CD8-positive, alpha-beta memory T cell (primary cell): Measurements from ENCODE around the gene GOSR1. TPM values are rescaled to one million over a fixed set of nuclear protein-coding genes. Genes with fewer than 3 reads are reported as not detected.
"Not testable (repeated sequence)": the region's sequence is repeated elsewhere in the genome, so short reads cannot be mapped to it uniquely, and the experiment has no call there.

Experiments
- CTCF ChIA-PET: fragments of 350-600 bp; sonication (Branson Sonifier 250); formaldehyde crosslinking; loops from one replicate; lab custom pipeline; 2021; ENCODE audit warnings: antibody characterized with exemption; lab: Charles Lee
- POLR2A ChIA-PET: fragments of 350-600 bp; sonication (Branson Sonifier 250); formaldehyde crosslinking; loops from one replicate; lab custom pipeline; 2021; ENCODE audit warnings: antibody characterized with exemption; lab: Charles Lee
- DNase-seq, 5 donors: peaks; one replicate each; pipeline versions ENCODE4 v3.0.0 to v3.0.0-alpha.2; 2020 to 2022; ENCODE audit warnings: mixed read lengths in 1 of 5
- H3K27ac ChIP-seq: one replicate; pipeline ENCODE4 v1.7.0; 2013; ENCODE audit warnings: low read depth, mild to moderate bottlenecking, low read length, moderate library complexity
- H3K27me3 ChIP-seq: 2 replicates; pipeline ENCODE4 v1.7.0; 2013; ENCODE audit warnings: low read length, mild to moderate bottlenecking; ENCODE audit not compliant: insufficient read depth, poor library complexity, severe bottlenecking
- H3K36me3 ChIP-seq: 2 replicates; pipeline ENCODE4 v1.7.0; 2013; ENCODE audit warnings: mild to moderate bottlenecking, low read length, moderate library complexity; ENCODE audit not compliant: insufficient read depth
- H3K4me1 ChIP-seq: 2 replicates; pipeline ENCODE4 v1.7.0; 2013; ENCODE audit warnings: mild to moderate bottlenecking, low read length, moderate library complexity; ENCODE audit not compliant: insufficient read depth
- H3K4me3 ChIP-seq: 2 replicates; pipeline ENCODE4 v1.7.0; 2013; ENCODE audit warnings: mild to moderate bottlenecking, low read length
- H3K9me3 ChIP-seq: 2 replicates; pipeline ENCODE4 v1.7.0; 2013; ENCODE audit warnings: mild to moderate bottlenecking, low read length
- H3K27ac Mint-ChIP-seq, 8 donors: one replicate each; pipeline ENCODE4 v1.8.0; 2020 to 2021; ENCODE audit warnings: mixed read lengths in 8 of 8, mild to moderate bottlenecking in 6 of 8, inconsistent platforms in 3 of 8, moderate library complexity in 3 of 8
- H3K27me3 Mint-ChIP-seq, 2 donors: one replicate each; pipeline ENCODE4 v1.8.0; 2020 to 2021; ENCODE audit warnings: mixed read lengths in 2 of 2, mild to moderate bottlenecking in 1 of 2, moderate library complexity in 1 of 2
- H3K36me3 Mint-ChIP-seq, 3 donors: one replicate each; pipeline ENCODE4 v1.8.0; 2020 to 2021; ENCODE audit warnings: mixed read lengths in 3 of 3, inconsistent platforms in 1 of 3, mild to moderate bottlenecking in 1 of 3
- H3K4me1 Mint-ChIP-seq, 3 donors: one replicate each; pipeline ENCODE4 v1.8.0; 2020 to 2021; ENCODE audit warnings: mixed read lengths in 3 of 3, inconsistent platforms in 1 of 3, mild to moderate bottlenecking in 1 of 3
- H3K4me3 Mint-ChIP-seq, 7 donors: one replicate each; pipeline ENCODE4 v1.8.0; 2020 to 2021; ENCODE audit warnings: mixed read lengths in 7 of 7, mild to moderate bottlenecking in 6 of 7, moderate library complexity in 4 of 7, inconsistent platforms in 2 of 7
- H3K9me3 Mint-ChIP-seq, 5 donors: one replicate each; pipeline ENCODE4 v1.8.0; 2020 to 2022; ENCODE audit warnings: mixed read lengths in 5 of 5, mild to moderate bottlenecking in 3 of 5, moderate library complexity in 2 of 5, inconsistent platforms in 1 of 5
- polyA plus RNA-seq: library from polyadenylated mRNA; unstranded; fragments of 300-500 nt; fragmentation: Illumina TruSeq; gene quantifications from one replicate; pipeline ENCODE4 v1.2.3, GENCODE V29; 2021
- total RNA-seq, 2 experiments: library from RNA; stranded (reverse); gene quantifications; one replicate each; pipeline ENCODE4 v1.2.3, GENCODE V29; 2021

The GOSR1 gene
- total and polyA plus RNA-seq, 3 experiments from 2014 or later = 59.1 to 63.2 (median 63.1) TPM

GRCh38 chr17:30450125-30451027 is 26.8 kb upstream of the GOSR1 start:
- no peak overlapping the region for H3K4me3 Mint-ChIP-seq
- Histone ChIP-seq H3K27ac (no peak overlapping the region), H3K4me1 (no peaks in the 10 kb centered on the region), H3K27me3 (no peaks in the 10 kb centered on the region), H3K4me3 (no peak overlapping the region), H3K36me3 (peaks cover 4% of the 10 kb centered on the region), H3K9me3 (no peaks in the 10 kb centered on the region)
- peak overlapping the region in 2 of 8 donors; percentile 29 to 78 for H3K27ac Mint-ChIP-seq
- peaks cover 8 to 15% (median 10%) of the 10 kb centered on the region in 3 donors for H3K4me1 Mint-ChIP-seq
- CTCF ChIA-PET = no interaction called here
- peaks cover 18 to 75% (median 35%) of the 10 kb centered on the region in 3 donors for H3K36me3 Mint-ChIP-seq
- no peak for DNase-seq
- POLR2A ChIA-PET = no interaction called here
- no peaks in the 10 kb centered on the region for H3K9me3 Mint-ChIP-seq
- H3K27me3 Mint-ChIP-seq = no peaks in the 10 kb centered on the region

GRCh38 chr17:30454635-30455034 is 22.6 kb upstream of the GOSR1 start:
- Histone ChIP-seq H3K4me1 (no peaks in the 10 kb centered on the region), H3K27me3 (no peaks in the 10 kb centered on the region), H3K27ac (no peak overlapping the region), H3K36me3 (peaks cover 15% of the 10 kb centered on the region), H3K9me3 (no peaks in the 10 kb centered on the region), H3K4me3 (no peak overlapping the region)
- H3K4me1 Mint-ChIP-seq = no peaks in the 10 kb centered on the region
- POLR2A ChIA-PET = no interaction called here
- peaks cover 22 to 83% (median 34%) of the 10 kb centered on the region in 3 donors for H3K36me3 Mint-ChIP-seq
- no peak for DNase-seq
- H3K27me3 Mint-ChIP-seq = no peaks in the 10 kb centered on the region
- no peaks in the 10 kb centered on the region for H3K9me3 Mint-ChIP-seq
- CTCF ChIA-PET = no interaction called here
- peak overlapping the region in 1 of 8 donors; percentile 36 for H3K27ac Mint-ChIP-seq
- H3K4me3 Mint-ChIP-seq = no peak overlapping the region

- H3K27me3 ChIP-seq = no peaks in the 10 kb centered on the region
- H3K9me3 Mint-ChIP-seq = no peaks in the 10 kb centered on the region
- no peaks in the 10 kb centered on the region for H3K4me1 ChIP-seq
- peaks cover 18 to 82% (median 33%) of the 10 kb centered on the region in 3 donors for H3K36me3 Mint-ChIP-seq
- no peak overlapping the region for H3K4me3 ChIP-seq
- no peaks in the 10 kb centered on the region for H3K9me3 ChIP-seq
- no peak for DNase-seq
- peak overlapping the region in 1 of 8 donors; percentile 64 for H3K27ac Mint-ChIP-seq
- H3K4me1 Mint-ChIP-seq = no peaks in the 10 kb centered on the region
- ChIA-PET POLR2A (no interaction called here), CTCF (no interaction called here)
- H3K27me3 Mint-ChIP-seq = peaks cover 0 to 1% of the 10 kb centered on the region in 2 donors
- H3K27ac ChIP-seq = no peak overlapping the region
- H3K36me3 ChIP-seq = peaks cover 29% of the 10 kb centered on the region
- H3K4me3 Mint-ChIP-seq = no peak overlapping the region
Observed at GRCh38 chr17:30458371-30458770, 18.8 kb upstream of the GOSR1 start.

GRCh38 chr17:30458797-30459413 is 18.3 kb upstream of the GOSR1 start:
- H3K27ac ChIP-seq, H3K4me3 ChIP-seq, CTCF ChIA-PET: not testable (repeated sequence)

GRCh38 chr17:30468465-30468864 is 8.7 kb upstream of the GOSR1 start:
- Mint-ChIP-seq H3K27me3 (no peaks in the 10 kb centered on the region), H3K27ac (no peak overlapping the region), H3K36me3 (peaks cover 0 to 27% (median 3%) of the 10 kb centered on the region in 3 donors), H3K4me1 (no peaks in the 10 kb centered on the region), H3K4me3 (no peak overlapping the region), H3K9me3 (no peaks in the 10 kb centered on the region)
- H3K4me3 ChIP-seq = no peak overlapping the region
- H3K36me3 ChIP-seq = peaks cover 7% of the 10 kb centered on the region
- no peaks in the 10 kb centered on the region for H3K9me3 ChIP-seq
- no peaks in the 10 kb centered on the region for H3K27me3 ChIP-seq
- no peak overlapping the region for H3K27ac ChIP-seq
- ChIA-PET CTCF (interaction anchor here (1.0 kb wide), 1 partner anchor 9 kb away, joined by 4 read pairs; the partner anchor contains the start of gene GOSR1), POLR2A (no interaction called here)
- H3K4me1 ChIP-seq = no peaks in the 10 kb centered on the region
- DNase-seq = no peak

More at GRCh38 chr17:30458797-30459413, 18.3 kb upstream of the GOSR1 start:
- Mint-ChIP-seq H3K36me3 (peaks cover 18 to 83% (median 33%) of the 10 kb centered on the region in 3 donors), H3K27ac (peak overlapping the region in 2 of 8 donors; percentile 62 to 64)
- DNase-seq, H3K9me3 ChIP-seq, POLR2A ChIA-PET, H3K9me3 Mint-ChIP-seq, H3K4me1 ChIP-seq, H3K27me3 ChIP-seq, H3K27me3 Mint-ChIP-seq, H3K4me3 Mint-ChIP-seq, H3K4me1 Mint-ChIP-seq: not testable (repeated sequence)
- peaks cover 29% of the 10 kb centered on the region for H3K36me3 ChIP-seq

- DNase-seq = no peak
- no peaks in the 10 kb centered on the region for H3K9me3 ChIP-seq
- peaks cover 9% of the 10 kb centered on the region for H3K4me1 ChIP-seq
- no peak overlapping the region for H3K4me3 ChIP-seq
- no peaks in the 10 kb centered on the region for H3K9me3 Mint-ChIP-seq
- H3K36me3 Mint-ChIP-seq = peaks cover 0 to 3% (median 0%) of the 10 kb centered on the region in 3 donors
- ChIA-PET CTCF (interaction anchor here (0.9 kb wide), 1 partner anchor 131 kb away, joined by 3 read pairs; no protein-coding TSS in a partner anchor), POLR2A (no interaction called here)
- no peak overlapping the region for H3K27ac Mint-ChIP-seq
- peaks cover 14 to 17% (median 16%) of the 10 kb centered on the region in 3 donors for H3K4me1 Mint-ChIP-seq
- no peak overlapping the region for H3K4me3 Mint-ChIP-seq
- H3K27me3 Mint-ChIP-seq = no peaks in the 10 kb centered on the region
- no peak overlapping the region for H3K27ac ChIP-seq
- H3K36me3 ChIP-seq = no peaks in the 10 kb centered on the region
- no peaks in the 10 kb centered on the region for H3K27me3 ChIP-seq
Observed at GRCh38 chr17:30472238-30472890, 4.8 kb upstream of the GOSR1 start.

- CTCF ChIA-PET = interaction anchor here (2.1 kb wide), 1 partner anchor 134 kb away, joined by 6 read pairs; no protein-coding TSS in a partner anchor
- no peak for DNase-seq
- peaks cover 0 to 1% of the 10 kb centered on the region in 2 donors for H3K27me3 Mint-ChIP-seq
- no peaks in the 10 kb centered on the region for H3K9me3 Mint-ChIP-seq
- peaks cover 29 to 38% (median 37%) of the 10 kb centered on the region in 3 donors for H3K4me1 Mint-ChIP-seq
- Histone ChIP-seq H3K27me3 (no peaks in the 10 kb centered on the region), H3K4me3 (no peak overlapping the region), H3K9me3 (no peaks in the 10 kb centered on the region), H3K27ac (no peak overlapping the region), H3K4me1 (peaks cover 21% of the 10 kb centered on the region), H3K36me3 (no peaks in the 10 kb centered on the region)
- peaks cover 0 to 20% (median 0%) of the 10 kb centered on the region in 3 donors for H3K36me3 Mint-ChIP-seq
- H3K4me3 Mint-ChIP-seq = peak overlapping the region in 1 of 7 donors; percentile 94
- POLR2A ChIA-PET = no interaction called here
- H3K27ac Mint-ChIP-seq = no peak overlapping the region
Observed at GRCh38 chr17:30475206-30475605, 2.0 kb upstream of the GOSR1 start.
